IPS-NIHi7 (cell line): ENCODE results near the gene PAIP2.
A peak's percentile ranks its signal among the peaks of the same experiment; 100 is the strongest.
"Not testable (repeated sequence)": the region's sequence is repeated elsewhere in the genome, so short reads cannot be mapped to it uniquely, and the experiment has no call there.

Experiments
- DNase-seq: peaks from one replicate; pipeline ENCODE4 v3.0.0; 2012; ENCODE audit warnings: mixed read lengths; ENCODE audit errors: extremely low spot score

The PAIP2 gene

DNA sequence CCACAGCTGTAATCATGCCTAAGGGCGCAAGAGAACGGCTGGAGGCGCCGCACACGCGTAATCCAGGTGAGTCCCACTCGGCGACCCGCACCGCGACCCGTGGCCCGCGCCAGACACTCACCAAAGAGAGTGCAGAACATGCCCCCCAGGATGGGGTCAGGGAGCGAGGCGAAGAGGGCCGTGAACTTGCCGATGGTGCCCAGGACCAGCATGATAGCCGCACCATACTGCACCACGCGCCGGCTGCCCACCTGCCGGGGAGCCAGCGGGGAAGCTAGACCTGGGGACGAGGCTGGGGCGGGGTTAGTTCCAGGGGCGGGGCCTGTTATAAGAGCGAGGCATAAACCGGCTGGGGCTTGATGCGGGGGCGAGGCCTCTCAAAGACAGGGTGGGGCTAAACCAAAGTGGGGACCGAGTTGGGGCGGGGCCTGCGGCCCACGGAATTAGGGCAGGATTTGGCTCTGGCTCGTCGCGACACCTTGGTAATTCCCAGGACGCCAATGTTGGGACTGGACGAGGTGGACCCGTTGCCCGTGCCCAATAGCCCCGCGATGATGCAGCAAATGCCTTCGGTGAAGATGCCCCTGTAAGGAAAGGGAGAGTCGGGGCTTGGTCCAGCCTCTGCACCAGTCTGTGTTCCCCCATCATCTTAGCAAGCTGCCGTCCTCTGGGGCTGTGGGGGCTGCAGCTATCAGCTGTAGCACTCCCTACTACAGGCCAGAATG is 36.6 kb downstream of the PAIP2 start:
- DNase-seq: peak; percentile 79

DNA sequence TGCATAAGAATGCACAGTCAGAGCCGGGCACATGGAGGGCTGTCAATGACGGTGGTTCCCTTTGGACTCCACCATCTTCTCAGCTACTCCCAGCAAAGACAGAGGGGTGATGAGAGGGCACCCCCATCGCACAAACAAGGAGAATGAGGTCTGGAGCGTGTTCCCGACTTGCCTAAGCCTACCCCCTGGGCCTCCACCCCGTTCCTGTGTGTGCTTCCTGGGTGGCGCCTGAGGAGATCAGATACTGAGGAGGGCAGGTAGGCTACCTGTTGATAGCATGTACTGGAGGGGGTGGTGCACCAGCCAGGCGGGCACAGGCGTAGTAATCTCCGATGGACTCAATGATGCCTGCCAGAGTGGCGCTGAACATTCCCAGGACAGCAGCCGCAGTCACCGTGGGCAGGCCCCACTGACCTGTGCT is 37.3 kb downstream of the PAIP2 start:
- no peak for DNase-seq

DNA sequence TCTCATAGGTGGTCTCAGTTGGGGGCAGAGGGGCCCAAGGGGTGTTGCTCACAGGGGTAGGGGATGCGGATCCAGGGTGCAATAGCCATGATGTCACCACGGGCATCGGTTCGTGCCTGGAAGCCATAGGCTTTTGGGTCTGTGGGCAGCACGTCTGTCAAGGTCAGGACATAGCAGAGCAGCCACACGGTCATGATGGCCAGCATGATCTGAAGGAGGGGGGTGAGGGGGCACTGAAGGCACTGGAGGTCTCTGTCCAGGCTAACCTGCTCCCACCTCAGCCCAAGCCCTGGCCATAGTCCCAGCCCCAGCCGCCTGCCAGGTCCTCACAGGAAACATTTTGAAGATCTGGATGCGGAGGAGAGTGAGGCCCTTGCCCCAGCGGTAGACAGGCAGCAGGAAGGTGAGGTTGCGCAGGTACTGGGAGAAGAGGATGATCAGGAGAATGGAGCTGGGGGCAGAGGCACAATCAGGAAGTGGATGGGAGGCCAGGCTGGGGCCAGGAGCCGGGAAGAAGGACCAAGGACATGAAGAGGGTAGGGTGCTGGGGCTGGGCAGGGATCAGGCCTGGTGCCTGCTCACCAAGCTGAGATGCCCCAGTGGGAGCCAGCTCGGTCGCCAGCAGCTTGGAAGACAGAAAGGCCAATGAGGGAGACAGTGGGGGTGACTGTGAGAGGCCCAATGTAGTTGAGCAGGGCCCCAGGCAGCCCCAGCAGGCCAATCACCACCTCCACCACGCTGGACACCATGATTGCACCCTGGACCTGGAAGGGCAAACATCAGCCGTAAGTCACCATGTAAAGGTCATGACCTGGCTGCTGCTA is 38.2 kb downstream of the PAIP2 start:
- no peak for DNase-seq

DNA sequence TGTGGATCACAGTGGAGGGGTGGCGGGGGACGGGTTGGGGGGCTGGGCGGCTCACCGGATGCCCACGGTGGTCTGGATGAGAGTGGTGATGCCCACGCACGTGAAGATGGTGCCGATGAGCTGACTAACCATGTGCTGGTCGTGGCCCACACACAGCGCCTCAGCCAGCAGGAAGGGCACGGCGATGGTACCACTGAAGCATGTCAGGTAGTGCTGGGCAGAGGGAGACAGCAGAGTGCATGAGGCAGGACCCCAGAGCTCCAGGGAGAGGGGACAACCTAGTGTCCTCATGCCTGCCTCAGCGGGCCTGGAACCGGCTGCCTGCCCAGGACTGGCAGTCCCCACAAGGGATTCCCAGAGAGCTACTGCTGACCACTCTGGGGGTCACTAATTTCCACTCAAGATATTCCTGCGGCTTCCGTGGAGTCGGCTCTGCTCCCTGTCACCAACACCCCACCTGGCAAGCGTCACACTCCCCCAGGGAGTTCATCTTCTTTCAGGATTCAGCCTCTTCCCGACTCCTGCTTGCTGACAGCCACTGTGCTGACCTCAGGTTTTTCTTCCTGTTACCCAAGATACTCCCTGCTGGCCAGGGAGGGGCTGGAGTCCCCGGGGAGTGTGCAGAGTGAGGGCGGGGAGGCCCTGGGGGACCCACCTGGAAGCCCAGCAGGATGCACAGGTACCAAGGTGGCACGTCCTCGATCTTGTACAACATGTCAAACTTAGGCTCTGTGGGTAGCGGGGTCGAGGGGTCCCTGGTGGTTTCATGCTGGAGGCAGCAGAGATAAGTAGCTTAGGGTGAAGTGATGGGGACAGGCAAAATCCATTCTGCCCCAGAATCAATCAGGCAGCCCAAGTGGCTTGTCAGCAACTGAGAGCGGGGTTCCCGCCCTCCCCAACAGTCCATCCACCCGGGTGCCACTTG is 40.4 kb downstream of the PAIP2 start:
- DNase-seq: no peak

DNA sequence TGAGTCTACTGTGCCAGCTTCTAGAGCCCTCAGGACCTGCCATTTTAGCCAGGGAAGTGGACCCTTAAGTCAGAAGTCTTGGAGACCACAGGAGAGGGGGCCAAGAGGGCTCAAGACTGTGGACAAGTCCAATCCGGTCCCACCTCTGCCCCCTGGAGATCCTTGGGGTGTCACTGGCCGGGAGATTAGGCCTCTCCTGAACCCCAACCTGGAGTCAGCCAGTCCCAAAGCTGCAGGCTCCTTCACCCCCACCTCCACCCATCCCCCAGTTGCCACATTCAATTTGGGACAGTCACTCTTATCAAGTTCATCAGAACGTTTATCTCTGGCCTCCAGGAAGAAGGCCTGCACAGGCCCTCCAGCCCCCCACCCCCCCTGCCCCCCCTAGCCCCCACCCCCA is 41.2 kb downstream of the PAIP2 start:
- DNase-seq: no peak

DNA sequence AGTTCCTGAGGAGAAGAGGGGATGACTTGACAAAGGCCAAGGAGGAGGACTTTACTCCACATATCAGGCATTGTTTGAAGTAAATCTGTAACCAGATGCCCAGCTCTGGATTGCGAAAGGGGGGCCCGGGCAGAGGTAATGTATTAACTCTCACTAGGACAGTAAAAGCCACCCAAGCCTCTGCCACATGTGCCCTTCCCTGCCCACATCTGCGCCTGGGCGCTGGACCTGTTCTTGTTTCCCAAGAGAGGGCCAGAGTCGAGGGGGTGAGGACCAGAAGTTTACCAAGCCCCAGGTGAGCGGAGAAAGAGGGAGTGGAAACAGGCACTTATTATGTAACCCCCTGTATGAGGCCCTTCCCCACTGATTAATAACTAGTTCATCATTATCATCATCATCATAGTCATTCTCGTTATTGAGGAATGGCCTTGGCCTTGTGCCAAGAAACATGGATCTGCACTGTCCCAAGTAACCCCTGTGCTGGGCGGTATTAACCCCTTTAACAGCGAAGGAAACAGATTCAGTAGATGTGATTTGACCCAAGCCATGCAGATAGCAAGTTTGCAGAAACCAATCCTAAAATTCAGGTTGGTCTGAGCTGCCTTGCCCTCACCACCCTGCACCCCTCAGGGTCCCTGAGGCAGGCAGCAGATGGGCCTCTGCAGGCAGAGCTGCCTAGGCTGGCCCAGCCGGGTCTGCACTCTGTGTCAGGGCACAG is 41.8 kb downstream of the PAIP2 start, which contains the start of gene SLC23A1:
Gene SLC23A1, minus strand, starts transcription at position 23 of the 718 bp plus-strand sequence. CDS start 44 bp downstream, outside the sequence.
- DNase-seq: no peak

DNA sequence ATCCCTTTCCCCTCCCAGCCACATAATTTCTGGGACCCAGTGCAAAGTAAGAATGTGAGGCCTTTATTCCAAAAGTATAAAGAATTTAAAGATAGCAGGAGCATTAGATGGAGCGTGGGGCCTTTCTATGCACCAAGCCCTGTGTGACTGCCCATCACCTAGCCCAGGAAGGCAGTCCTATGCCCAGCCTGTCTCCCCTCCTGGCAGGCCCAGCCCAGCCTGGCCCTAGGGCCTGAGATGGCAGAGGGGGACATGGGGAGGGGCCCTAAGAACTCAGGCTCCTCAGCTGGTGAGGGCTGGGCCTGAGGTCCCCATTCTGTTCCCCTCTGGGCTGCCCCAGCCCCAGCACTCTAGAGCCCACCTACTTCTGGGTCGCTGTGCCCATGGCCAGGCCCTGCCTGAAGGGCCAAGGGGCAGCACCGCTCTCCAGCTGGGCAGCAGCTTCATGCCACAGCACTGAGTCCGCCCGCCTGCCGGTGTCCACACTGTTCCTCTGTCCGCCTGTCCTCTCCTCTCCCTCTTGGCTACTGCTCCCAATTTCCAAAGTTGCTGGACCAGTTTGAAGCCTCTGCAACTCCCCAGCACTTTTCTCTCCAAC is 42.4 kb downstream of the PAIP2 start:
- no peak for DNase-seq

DNA sequence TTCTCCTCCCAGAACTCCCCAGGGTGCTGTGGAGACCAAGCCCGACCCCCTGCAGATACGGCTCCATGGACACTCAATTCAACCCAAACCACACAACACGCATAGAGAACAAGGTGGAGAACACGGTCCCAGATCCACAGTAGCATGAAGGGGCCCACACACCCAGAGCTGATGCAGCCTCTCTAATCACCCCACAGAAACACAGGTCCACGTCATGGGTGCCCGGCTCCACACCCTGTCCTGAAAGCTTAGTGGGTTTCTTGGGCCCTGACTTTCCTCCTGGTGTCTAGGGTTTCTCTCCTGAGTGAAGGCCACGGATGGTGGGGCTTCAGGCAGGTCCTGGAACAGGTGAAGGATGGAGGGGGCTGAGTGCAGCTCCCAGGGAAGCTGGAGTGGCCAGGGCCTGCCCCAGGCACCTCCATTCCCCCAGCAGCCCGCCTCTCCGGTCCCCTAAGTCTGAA is 43.0 kb downstream of the PAIP2 start:
- no peak for DNase-seq

DNA sequence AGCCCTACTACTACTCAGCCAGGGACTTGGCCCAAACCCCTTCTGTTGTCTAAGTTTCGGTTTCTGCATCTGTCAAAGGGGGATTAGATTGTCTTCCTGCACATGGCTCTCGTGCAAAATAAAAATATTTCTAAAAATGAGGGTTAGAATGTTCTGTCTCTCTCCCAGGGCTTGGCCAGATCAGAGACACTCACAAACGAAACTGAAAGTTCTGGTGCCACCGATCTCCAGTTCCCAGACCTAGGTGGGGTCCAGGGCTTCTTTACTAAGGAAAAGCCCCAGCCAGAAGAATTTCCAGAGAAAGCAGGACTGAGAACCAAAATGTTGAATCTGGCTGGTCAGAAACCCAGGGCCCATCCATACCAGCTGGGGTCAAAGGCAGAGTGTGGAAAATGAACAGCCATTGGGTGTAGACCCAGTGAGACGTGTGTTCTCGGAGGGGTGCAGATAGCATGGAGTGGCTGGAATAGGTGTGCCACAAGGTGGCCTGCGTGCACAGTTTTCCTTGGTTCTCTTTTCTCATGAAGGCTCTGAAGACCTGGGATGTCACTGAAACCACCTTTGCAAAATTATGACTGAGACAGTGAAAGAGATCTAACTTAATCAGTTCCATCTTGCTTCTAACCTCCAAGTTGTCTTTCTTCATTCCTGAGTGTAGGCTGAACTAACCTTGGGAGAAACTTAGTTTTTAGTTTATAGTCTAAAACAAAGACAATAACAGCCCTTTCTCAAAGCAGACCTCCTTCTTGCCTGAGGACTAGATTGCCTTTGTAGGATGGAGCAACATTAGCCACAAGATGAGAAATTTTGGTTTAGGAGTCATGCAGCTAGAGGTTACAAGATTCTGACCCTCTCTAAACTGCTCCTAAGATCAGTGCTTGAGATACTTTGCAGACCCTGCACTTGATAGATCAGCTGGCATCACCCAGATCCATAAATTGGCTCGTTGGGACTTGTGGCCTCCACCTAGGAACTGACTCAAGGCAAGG is 43.7 kb downstream of the PAIP2 start:
- no peak for DNase-seq

DNA sequence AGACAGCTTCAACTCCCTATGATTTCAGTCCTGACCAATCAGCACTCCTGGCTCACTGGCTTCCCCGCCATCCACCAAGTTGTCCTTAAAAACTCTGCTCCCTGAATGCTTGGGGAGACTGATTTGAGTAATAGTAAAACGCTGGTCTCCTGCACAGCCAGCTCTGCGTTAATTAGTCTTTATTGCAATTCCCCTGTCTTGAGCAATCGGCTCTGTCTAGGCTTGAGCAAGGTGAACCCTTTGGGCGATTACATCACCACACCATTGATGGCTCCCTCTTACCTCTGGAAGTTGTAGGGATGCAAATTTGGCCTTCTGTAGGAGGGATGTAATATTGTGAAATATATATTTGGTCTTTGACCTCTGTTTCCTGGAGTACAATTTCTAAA is 44.4 kb downstream of the PAIP2 start:
- DNase-seq: no peak

DNA sequence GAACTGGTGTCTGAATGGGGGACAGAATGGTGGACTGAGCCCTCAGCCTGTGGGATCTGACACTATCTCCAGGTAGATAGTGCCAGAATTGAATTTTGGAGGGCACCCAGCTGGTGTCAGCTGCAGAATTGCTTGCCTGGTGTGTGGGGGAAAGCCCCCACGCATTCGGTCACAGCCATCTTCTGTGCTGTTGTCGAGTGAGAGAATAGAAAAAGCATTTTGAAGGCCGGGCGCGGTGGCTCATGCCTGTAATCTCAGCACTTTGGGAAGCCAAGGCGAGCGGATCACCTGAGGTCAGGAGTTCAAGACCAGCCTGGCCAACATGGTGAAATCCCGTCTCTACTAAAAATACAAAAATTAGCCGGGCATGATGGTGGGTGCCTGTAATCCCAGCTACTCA is 45.3 kb downstream of the PAIP2 start:
- not testable (repeated sequence) for DNase-seq

DNA sequence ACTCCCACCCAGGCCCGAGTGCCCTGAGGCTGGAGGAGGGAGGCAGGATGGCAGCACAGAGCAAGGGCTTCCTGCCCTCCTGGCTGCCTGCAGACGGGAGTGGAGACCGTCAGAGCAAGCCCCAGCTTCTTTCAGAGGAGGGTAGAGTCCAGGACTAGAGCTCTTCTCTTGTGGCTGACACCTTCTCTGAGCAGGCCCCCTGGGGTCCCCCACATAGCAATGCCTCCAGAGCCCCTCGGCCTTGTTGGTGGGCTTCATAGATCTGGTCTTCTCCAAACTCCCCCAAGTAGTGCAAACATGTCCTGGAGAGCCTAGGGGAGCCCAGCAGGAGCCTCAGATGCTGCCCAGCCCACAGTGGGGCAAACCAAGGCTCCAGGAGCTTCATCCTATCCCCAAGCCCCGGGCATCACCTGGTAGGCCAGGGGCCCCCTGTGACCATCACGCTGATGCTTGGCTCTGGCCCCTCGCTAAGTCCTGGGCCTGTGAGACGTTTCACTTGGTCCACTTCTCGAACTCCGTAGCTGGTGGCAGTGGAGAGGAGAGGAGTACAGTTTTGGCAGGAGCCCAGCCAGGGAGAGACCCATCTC is 46.0 kb downstream of the PAIP2 start:
- no peak for DNase-seq

DNA sequence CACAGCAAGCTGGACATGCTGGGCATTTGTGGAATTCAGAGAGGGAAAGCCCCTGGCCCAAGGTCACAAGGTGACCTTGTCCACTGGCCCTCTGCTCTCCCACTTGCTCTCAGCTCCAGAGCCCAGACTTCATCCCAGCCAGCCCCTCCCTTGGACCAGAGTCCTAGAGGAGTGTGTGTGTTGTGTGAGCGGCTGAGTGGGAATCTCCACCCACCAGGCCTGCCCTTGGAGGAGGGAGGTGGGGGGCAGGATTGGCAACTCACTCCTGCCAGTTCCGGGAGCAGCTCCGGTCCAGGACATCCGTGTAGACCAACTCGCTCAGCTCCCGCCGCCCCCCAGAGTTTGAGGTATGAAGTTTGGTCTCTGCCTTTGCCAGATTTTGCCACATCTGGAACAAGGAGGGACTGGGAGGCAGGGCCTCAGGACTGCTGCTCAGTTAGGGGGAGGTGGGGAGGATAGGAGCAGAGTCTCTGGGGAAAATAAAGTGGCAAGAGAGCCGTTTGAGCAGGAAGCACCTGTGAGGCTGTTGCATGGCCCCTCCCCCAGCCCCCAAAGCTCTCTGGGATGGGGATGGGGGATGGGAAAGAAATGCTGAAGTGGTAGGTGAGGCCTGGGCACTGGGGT is 46.7 kb downstream of the PAIP2 start:
- DNase-seq: peak; percentile 43

DNA sequence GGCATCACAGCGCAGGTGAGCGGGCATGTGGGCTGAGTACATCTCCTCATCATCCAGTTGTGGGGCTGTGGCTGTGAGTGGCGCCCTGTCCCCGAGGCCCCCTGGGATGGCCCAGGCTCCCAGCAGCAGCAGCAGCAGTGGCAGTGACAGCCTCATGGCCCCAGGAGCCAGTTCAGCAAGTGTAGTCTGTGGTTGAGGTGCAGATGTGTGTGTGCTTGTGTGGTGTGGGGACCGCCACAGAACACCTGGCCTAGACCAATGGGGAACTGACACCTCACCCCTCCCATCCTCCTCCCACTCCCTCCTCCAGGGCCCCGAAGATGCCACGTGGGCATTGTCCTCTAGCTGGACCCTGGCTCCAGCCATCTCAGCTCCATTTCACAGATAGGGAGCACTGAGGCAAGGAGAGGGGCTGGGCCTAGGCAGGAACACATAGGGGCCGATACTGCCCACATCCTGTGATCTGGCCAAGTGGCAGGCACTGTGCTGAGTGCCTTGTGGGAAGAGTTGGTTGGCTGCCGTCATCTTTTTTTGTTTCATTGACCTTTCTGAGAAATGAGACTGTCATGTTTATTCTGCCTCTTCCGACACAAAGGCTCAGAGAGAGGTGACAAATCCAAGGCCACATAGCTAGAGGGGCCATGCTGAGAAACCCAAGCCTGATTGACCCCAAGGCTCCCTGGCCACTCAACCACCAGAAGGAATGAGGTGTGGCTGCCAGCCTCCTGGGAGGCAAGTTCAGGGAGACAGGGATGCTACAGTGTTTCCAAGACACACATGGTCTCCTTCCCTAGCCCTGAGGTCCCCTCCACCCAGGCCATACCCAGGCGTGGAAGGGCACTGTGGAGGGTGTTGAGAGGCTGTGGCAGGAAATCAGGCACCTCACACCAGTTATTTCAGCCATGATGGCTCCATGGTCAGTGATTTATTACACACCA is 48.3 kb downstream of the PAIP2 start, which contains the start of gene MZB1:
Gene MZB1, minus strand, starts transcription at position 213 of the 938 bp plus-strand sequence. Its CDS starts 57 bp downstream, at position 156.
- no peak for DNase-seq

DNA sequence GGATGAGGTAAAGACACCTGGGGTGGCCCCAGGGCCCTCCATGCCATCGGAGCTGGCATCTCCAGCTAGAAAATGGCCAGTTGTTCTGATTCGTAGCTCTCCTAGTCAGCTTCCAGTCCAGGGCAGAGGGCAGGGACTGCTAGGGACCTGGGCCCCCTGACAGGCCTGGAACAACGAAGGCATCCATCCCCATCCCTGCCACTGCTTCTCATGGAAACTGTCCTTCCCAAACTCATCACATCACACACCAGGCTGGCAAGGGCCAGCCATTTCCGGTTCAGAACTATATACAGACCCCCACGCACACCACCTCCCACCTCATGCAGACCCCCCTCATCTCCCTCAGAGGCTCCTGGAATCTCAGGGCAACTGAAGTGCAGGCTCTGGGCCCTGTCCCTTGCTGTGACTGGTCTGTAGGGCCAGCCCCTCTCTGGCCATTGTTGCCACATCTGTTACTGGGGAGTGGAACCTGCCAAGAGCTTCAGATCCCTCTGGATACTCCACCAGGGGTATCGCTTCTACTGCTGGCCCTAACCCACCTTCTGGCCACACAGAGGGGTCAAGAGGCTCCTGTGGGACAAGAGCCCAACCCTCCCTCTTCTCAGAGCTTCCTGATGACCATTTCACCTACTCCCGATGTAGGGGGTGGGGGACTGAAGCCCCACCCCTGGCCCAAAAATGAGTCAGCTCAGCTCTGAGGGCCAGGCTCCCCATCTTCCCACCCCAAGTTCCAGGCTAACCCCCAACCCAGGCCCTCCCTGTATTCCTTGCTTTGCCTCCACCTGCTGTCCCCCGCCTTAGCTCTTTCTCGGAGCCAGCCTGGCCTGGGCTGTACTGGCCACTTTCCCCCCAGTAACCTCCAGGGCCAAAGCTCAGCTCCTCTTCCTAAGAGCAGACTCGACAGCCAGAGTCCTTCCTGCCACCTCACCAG is 49.2 kb downstream of the PAIP2 start:
- DNase-seq: no peak
